ENCODE results near the gene CCDC85C. TPM values are rescaled to one million over a fixed set of nuclear protein-coding genes. Genes with fewer than 3 reads are reported as not detected.

The CCDC85C gene
- total RNA-seq, 4 donors from 2014 or later, result 0.88 to 56.3 (median 13.6) TPM

DNA sequence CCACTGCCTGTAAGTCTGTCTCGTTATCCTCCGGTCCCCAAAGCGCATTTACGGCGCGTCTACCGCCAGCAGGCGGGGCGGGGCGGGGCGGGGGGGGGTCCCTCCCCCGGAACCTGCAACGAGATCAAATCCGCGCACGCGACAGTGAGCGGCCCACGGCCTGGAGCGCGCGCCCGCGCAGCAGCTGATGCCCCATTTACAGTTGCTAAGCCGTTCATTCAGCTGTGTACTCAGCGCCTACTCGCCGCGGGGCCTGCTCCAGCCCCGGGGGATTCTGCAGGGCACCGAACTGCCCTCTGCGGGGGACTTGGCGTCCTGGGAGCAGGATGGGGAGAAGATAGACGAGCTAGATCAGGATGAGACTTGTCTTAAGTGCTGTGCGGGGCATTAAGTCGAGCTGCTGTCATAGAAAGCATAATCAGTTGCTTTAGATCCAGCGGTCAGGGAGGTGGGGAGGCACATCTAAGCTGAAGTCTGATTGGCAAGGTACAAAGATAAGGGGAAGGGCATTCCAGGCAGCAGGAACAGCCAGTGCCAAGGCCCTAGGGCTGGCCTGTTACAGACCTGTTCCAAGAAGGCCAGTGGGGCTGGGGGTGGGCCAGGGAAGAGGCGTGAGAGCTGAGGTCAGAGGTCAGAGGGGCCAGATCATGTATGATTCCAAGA lies 1.4 kb upstream of the CCDC85C start:
- H3K36me3 ChIP-seq, result no peaks in the 10 kb centered on the region
- TF ChIP-seq, protein P1, sequence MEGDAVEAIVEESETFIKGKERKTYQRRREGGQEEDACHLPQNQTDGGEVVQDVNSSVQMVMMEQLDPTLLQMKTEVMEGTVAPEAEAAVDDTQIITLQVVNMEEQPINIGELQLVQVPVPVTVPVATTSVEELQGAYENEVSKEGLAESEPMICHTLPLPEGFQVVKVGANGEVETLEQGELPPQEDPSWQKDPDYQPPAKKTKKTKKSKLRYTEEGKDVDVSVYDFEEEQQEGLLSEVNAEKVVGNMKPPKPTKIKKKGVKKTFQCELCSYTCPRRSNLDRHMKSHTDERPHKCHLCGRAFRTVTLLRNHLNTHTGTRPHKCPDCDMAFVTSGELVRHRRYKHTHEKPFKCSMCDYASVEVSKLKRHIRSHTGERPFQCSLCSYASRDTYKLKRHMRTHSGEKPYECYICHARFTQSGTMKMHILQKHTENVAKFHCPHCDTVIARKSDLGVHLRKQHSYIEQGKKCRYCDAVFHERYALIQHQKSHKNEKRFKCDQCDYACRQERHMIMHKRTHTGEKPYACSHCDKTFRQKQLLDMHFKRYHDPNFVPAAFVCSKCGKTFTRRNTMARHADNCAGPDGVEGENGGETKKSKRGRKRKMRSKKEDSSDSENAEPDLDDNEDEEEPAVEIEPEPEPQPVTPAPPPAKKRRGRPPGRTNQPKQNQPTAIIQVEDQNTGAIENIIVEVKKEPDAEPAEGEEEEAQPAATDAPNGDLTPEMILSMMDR (IDR thresholded peaks at IDR 0.05), result no peak
- TF ChIP-seq POLR2A (IDR thresholded peaks at IDR 0.05), result no peak
- no peaks in the 10 kb centered on the region for H3K27me3 ChIP-seq
- peaks cover 0 to 24% of the 10 kb centered on the region in 2 donors for H3K4me1 ChIP-seq
- intact Hi-C loops (cut with DNase I; ENCODE audit: low total_unique reads), result loop anchor here (10.0 kb wide), 1 partner anchor 81 kb away; no protein-coding TSS in a partner anchor
- peak overlapping the region; percentile 62 to 89 for H3K4me3 ChIP-seq
- H3K27ac ChIP-seq, result peak overlapping the region; percentile 89 to 92
- DNase-seq, result peak; percentile 64 to 67
- H3K9me3 ChIP-seq, result no peaks in the 10 kb centered on the region

DNA sequence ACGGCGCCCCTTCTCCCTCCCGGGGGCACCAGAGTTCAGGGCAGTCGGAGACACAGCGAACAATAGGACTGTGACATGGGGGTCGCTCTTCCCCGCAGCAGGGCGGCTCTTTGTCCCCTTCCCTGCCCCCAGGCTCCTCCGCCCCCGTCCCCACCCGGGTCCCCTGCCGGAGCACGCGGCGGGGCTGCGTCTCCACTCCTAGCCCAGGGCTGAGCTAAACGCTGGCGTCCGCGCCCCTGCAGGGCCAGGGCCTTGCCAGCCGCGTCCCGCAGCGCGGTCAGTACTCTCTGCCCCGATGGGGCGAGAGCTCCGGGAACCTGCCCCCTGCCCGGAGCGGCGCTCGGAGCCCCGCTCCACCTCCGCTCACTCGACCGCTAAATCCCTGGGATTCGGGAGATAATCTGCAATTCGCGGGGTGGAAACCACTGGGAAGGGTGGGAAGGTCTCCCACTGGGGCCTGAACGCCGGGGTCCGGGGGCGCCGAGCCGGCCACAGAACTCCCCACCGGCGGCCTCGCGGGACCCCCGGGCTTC lies 825 bp upstream of the CCDC85C start:
- intact Hi-C loops (cut with DNase I; ENCODE audit: low total_unique reads), result loop anchor here (10.0 kb wide), 1 partner anchor 80 kb away; no protein-coding TSS in a partner anchor
- Histone ChIP-seq H3K27me3 (no peaks in the 10 kb centered on the region), H3K27ac (peak overlapping the region; percentile 89 to 92), H3K9me3 (no peaks in the 10 kb centered on the region), H3K4me3 (peak overlapping the region; percentile 62 to 89), H3K36me3 (no peaks in the 10 kb centered on the region), H3K4me1 (peaks cover 0 to 27% of the 10 kb centered on the region in 2 donors)
- no peak for TF ChIP-seq POLR2A (IDR thresholded peaks at IDR 0.05)
- TF ChIP-seq, protein P1 (IDR thresholded peaks at IDR 0.05), result no peak
- DNase-seq, result peak in 1 of 2 donors; percentile 35

DNA sequence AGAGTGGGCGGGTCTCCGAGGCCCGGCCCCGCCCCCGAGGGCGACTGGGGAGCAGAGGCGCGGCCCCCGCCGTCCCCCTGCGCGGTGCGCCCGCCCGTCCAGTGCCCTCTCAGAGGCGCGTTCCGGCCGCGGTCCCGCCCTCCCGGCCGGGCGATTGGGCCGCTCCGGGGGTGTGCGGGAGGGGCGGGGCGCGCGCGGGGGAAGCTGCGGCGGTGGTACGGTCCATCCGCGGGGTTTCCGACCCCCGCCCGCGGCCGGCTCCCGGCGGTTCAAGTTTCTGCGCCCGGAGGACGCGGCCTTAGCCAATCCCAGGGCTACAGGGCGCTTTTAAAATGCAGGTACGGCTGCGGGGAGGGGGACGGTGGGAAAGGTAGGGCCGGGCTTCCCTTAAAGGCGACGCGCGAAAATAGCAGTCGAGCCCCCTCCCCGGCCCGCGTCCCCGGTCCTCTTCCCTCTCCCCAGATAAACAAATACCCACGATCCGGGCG lies 315 bp upstream of the CCDC85C start:
- Histone ChIP-seq H3K27me3 (no peaks in the 10 kb centered on the region), H3K4me3 (peak overlapping the region; percentile 62 to 89), H3K27ac (peak overlapping the region; percentile 89 to 92), H3K9me3 (no peaks in the 10 kb centered on the region), H3K36me3 (no peaks in the 10 kb centered on the region), H3K4me1 (peaks cover 0 to 30% of the 10 kb centered on the region in 2 donors)
- peak in 1 of 2 donors; percentile 60 for TF ChIP-seq POLR2A (IDR thresholded peaks at IDR 0.05)
- TF ChIP-seq, protein P1 (IDR thresholded peaks at IDR 0.05), result no peak
- peak; percentile 92 to 96 for DNase-seq
- intact Hi-C loops (cut with DNase I; ENCODE audit: low total_unique reads), result loop anchor here (10.0 kb wide), 1 partner anchor 80 kb away; no protein-coding TSS in a partner anchor

DNA sequence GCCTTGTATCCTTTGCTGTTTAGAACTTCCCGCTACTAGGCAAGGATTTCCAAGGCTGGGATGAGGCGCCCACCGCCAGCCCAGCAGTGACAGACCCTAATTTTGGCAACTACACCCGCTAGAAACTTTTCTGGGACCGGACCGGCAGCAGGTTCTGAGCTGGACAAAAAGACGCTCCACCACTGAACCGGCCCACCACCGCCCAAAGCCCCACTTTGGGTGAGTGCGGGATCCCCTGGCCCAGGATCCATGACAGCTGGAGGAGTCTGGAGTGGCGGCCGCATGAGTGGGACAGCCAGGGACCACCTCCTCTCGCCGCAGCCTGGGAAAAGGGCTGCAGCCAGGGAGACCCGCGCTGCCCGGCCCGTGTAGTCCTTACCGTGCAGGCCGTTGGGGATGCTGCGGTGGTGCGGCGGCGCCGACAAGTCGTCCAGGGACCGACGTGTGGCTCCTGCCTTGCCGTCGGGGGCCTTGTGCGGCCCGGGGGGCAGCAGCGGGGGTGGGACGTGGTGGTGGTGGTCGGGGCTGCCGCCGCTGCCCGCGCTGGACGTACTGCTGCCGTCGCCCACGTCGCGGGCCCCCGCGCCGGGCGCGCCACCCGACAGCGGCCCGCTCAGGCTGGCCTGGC lies 1.1 kb downstream of the CCDC85C start:
- H3K27me3 ChIP-seq, result no peaks in the 10 kb centered on the region

More for the DNA sequence above, 1.1 kb downstream of the CCDC85C start:
- Histone ChIP-seq H3K4me3 (peak overlapping the region; percentile 51 to 66), H3K36me3 (no peaks in the 10 kb centered on the region), H3K27ac (peak overlapping the region; percentile 33 to 54), H3K9me3 (no peaks in the 10 kb centered on the region), H3K4me1 (peaks cover 0 to 30% of the 10 kb centered on the region in 2 donors)
- intact Hi-C loops (cut with DNase I; ENCODE audit: low total_unique reads), result loop anchor here (10.0 kb wide), 1 partner anchor 78 kb away; no protein-coding TSS in a partner anchor
- no peak for DNase-seq
- TF ChIP-seq POLR2A (IDR thresholded peaks at IDR 0.05), result no peak
- TF ChIP-seq, protein P1 (IDR thresholded peaks at IDR 0.05), result no peak
